Coronary artery (tissue), 2 donors: ENCODE results near the gene KRT14.
"Not testable (repeated sequence)": the region's sequence is repeated elsewhere in the genome, so short reads cannot be mapped to it uniquely, and the experiment has no call there.

ENCODE experiments used
- DNase-seq: peaks from one replicate; pipeline ENCODE4 v3.0.0-alpha.2; 2017; ENCODE audit warnings: low spot score
- H3K27ac ChIP-seq, 2 donors: fragments of 200-600 bp; sonication (generic); one replicate each; pipeline ENCODE4 v1.5.1; 2016 to 2019
- H3K4me3 ChIP-seq: fragments of 200-600 bp; sonication (generic); 2 replicates; pipeline ENCODE4 v1.5.1; 2016; ENCODE audit warnings: mild to moderate bottlenecking, moderate library complexity
- CTCF ChIP-seq: fragments of 200-600 bp; sonication (generic); IDR thresholded peaks from one replicate; pipeline ENCODE4 v1.5.1; 2019; ENCODE audit warnings: antibody characterized with exemption

Gene KRT14

GRCh38 chr17:41544491-41544892, 42.2 kb downstream of the KRT14 start:
- Histone ChIP-seq H3K4me3 (no peak overlapping the region), H3K27ac (no peak overlapping the region)
- no peak for TF ChIP-seq CTCF
- no peak for DNase-seq

DNA sequence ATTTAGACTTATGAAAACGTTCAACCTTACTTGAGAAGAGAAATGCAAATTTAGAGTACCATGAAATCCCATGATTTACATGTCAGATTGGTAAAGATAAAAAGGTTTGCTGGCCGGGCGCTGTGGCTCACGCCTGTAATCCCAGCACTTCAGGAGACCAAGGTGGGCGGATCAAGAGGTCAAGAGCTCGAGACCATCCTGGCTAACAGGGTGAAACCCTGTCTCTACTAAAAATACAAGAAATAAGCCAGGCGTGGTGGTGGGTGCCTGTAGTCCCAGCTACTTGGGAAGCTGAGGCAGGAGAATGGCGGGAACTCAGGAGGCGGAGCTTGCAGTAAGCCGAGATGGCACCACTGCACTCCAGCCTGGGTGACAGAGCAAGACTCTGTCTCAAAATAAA, 43.9 kb downstream of the KRT14 start:
- not testable (repeated sequence) for DNase-seq, H3K27ac ChIP-seq, H3K4me3 ChIP-seq

DNA sequence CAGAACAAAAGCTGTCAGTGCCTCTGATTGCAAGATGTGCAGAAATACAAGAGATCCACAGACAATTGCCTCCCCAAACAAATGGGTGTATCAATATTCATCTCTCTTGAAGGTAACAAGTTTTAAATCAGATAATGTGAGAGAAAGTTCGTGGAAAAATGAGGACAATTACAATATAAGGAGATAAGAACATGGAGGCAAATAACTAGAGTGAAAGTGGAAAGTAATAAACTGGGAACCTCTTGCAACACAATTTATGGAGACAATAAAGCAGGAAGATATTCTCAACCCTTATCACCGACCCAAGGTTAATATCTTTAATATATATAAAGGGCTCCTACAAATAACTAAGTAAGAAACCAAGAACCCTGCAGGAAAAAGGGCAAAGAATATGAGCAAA, 44.3 kb downstream of the KRT14 start:
- Histone ChIP-seq H3K27ac (no peak overlapping the region), H3K4me3 (no peak overlapping the region)
- TF ChIP-seq CTCF = no peak
- DNase-seq = no peak

GRCh38 chr17:41540921-41541625, 45.6 kb downstream of the KRT14 start:
- TF ChIP-seq CTCF = no peak
- DNase-seq = no peak
- Histone ChIP-seq H3K27ac (no peak overlapping the region), H3K4me3 (no peak overlapping the region)

GRCh38 chr17:41539979-41540701, 46.6 kb downstream of the KRT14 start:
- no peak overlapping the region for H3K4me3 ChIP-seq
- no peak for DNase-seq
- TF ChIP-seq CTCF = no peak
- no peak overlapping the region for H3K27ac ChIP-seq

- no peak for TF ChIP-seq CTCF
- H3K27ac ChIP-seq = no peak overlapping the region
- no peak overlapping the region for H3K4me3 ChIP-seq
- no peak for DNase-seq
Measured at GRCh38 chr17:41539071-41539492, 47.6 kb downstream of the KRT14 start.

- Histone ChIP-seq H3K27ac (no peak overlapping the region), H3K4me3 (no peak overlapping the region)
- DNase-seq = no peak
- TF ChIP-seq CTCF = no peak
Measured at GRCh38 chr17:41538565-41538991, 48.1 kb downstream of the KRT14 start.
